ENCODE measurements around the gene ASB3. TPM values are rescaled to one million over a fixed set of nuclear protein-coding genes. Genes with fewer than 3 reads are reported as not detected.

ASB3 gene
- total RNA-seq, 1 donor from 2014 or later = 25.2 TPM

GRCh38 chr2:53636109-53636508 is 150.6 kb downstream of the ASB3 start:
- H3K27me3 Mint-ChIP-seq (ENCODE audit: unreplicated experiment) = no peaks in the 10 kb centered on the region
- no peaks in the 10 kb centered on the region for H3K9me3 Mint-ChIP-seq (ENCODE audit: unreplicated experiment)
- H3K36me3 Mint-ChIP-seq (ENCODE audit: low read depth, unreplicated experiment) = no peaks in the 10 kb centered on the region
- no peak overlapping the region for H3K4me3 Mint-ChIP-seq (ENCODE audit: unreplicated experiment)
- H3K27ac Mint-ChIP-seq (ENCODE audit: unreplicated experiment) = no peak overlapping the region
- DNase-seq (ENCODE audit: low spot score) = no peak
- peaks cover 13% of the 10 kb centered on the region for H3K4me1 Mint-ChIP-seq (ENCODE audit: unreplicated experiment)
- no peak for TF ChIP-seq CTCF (IDR thresholded peaks at IDR 0.05; ENCODE audit: unreplicated experiment)

- Mint-ChIP-seq H3K4me3 (ENCODE audit: unreplicated experiment) (no peak overlapping the region), H3K27me3 (ENCODE audit: unreplicated experiment) (no peaks in the 10 kb centered on the region), H3K27ac (ENCODE audit: unreplicated experiment) (no peak overlapping the region), H3K9me3 (ENCODE audit: unreplicated experiment) (no peaks in the 10 kb centered on the region), H3K36me3 (ENCODE audit: low read depth, unreplicated experiment) (no peaks in the 10 kb centered on the region), H3K4me1 (ENCODE audit: unreplicated experiment) (peaks cover 13% of the 10 kb centered on the region)
- DNase-seq (ENCODE audit: low spot score) = no peak
- TF ChIP-seq CTCF (IDR thresholded peaks at IDR 0.05; ENCODE audit: unreplicated experiment) = no peak
Measured at GRCh38 chr2:53635694-53636093, 151.1 kb downstream of the ASB3 start.

GRCh38 chr2:53633441-53633840 is 153.3 kb downstream of the ASB3 start:
- H3K4me3 Mint-ChIP-seq (ENCODE audit: unreplicated experiment) = no peak overlapping the region
- H3K4me1 Mint-ChIP-seq (ENCODE audit: unreplicated experiment) = peaks cover 13% of the 10 kb centered on the region
- H3K9me3 Mint-ChIP-seq (ENCODE audit: unreplicated experiment) = no peaks in the 10 kb centered on the region
- H3K36me3 Mint-ChIP-seq (ENCODE audit: low read depth, unreplicated experiment) = no peaks in the 10 kb centered on the region
- no peak overlapping the region for H3K27ac Mint-ChIP-seq (ENCODE audit: unreplicated experiment)
- no peaks in the 10 kb centered on the region for H3K27me3 Mint-ChIP-seq (ENCODE audit: unreplicated experiment)
- DNase-seq (ENCODE audit: low spot score) = no peak
- TF ChIP-seq CTCF (IDR thresholded peaks at IDR 0.05; ENCODE audit: unreplicated experiment) = no peak

- no peak for TF ChIP-seq CTCF (IDR thresholded peaks at IDR 0.05; ENCODE audit: unreplicated experiment)
- no peak for DNase-seq (ENCODE audit: low spot score)
- H3K27me3 Mint-ChIP-seq (ENCODE audit: unreplicated experiment) = no peaks in the 10 kb centered on the region
- peaks cover 13% of the 10 kb centered on the region for H3K4me1 Mint-ChIP-seq (ENCODE audit: unreplicated experiment)
- no peak overlapping the region for H3K27ac Mint-ChIP-seq (ENCODE audit: unreplicated experiment)
- no peak overlapping the region for H3K4me3 Mint-ChIP-seq (ENCODE audit: unreplicated experiment)
- H3K9me3 Mint-ChIP-seq (ENCODE audit: unreplicated experiment) = no peaks in the 10 kb centered on the region
- H3K36me3 Mint-ChIP-seq (ENCODE audit: low read depth, unreplicated experiment) = no peaks in the 10 kb centered on the region
Measured at GRCh38 chr2:53632714-53633113, 154.0 kb downstream of the ASB3 start.

GRCh38 chr2:53632126-53632460 is 154.7 kb downstream of the ASB3 start:
- Mint-ChIP-seq H3K27me3 (ENCODE audit: unreplicated experiment) (no peaks in the 10 kb centered on the region), H3K4me1 (ENCODE audit: unreplicated experiment) (peaks cover 13% of the 10 kb centered on the region), H3K9me3 (ENCODE audit: unreplicated experiment) (no peaks in the 10 kb centered on the region), H3K36me3 (ENCODE audit: low read depth, unreplicated experiment) (no peaks in the 10 kb centered on the region), H3K4me3 (ENCODE audit: unreplicated experiment) (no peak overlapping the region), H3K27ac (ENCODE audit: unreplicated experiment) (no peak overlapping the region)
- no peak for DNase-seq (ENCODE audit: low spot score)
- no peak for TF ChIP-seq CTCF (IDR thresholded peaks at IDR 0.05; ENCODE audit: unreplicated experiment)
